Neural progenitor cell (in vitro differentiated cells): ENCODE results near the gene CTF1.

ENCODE experiments used
- CTCF ChIP-seq: fragments of 200-600 bp; sonication (generic); IDR thresholded peaks from 2 replicates; pipeline ENCODE4 v1.5.1; 2017; ENCODE audit warnings: antibody characterized with exemption, mild to moderate bottlenecking
- EZH2 ChIP-seq: fragments of 200-600 bp; sonication (generic); IDR thresholded peaks from 2 replicates; pipeline ENCODE4 v1.6.1; 2017; ENCODE audit warnings: antibody characterized with exemption, mild to moderate bottlenecking, moderate library complexity
- EZH2phosphoT487 ChIP-seq: fragments of 200-600 bp; sonication (generic); IDR thresholded peaks from 2 replicates; pipeline ENCODE4 v1.6.1; 2017; ENCODE audit warnings: antibody characterized with exemption

GRCh38 chr16:30882429-30883310 is 13.7 kb upstream of the CTF1 start:
- TF ChIP-seq CTCF (no peak), EZH2 (no peak), EZH2phosphoT487 (no peak)
